Measurements from ENCODE around the gene PNP. TPM values are rescaled to one million over a fixed set of nuclear protein-coding genes. Genes with fewer than 3 reads are reported as not detected.

Gene PNP
- 100 to 1,000 TPM in 1 of 2 donors, 10 to 100 TPM in 1; 41.8 to 156 TPM for total RNA-seq
- 10 to 100 TPM; 22.9 to 29.9 TPM for polyA plus RNA-seq

DNA sequence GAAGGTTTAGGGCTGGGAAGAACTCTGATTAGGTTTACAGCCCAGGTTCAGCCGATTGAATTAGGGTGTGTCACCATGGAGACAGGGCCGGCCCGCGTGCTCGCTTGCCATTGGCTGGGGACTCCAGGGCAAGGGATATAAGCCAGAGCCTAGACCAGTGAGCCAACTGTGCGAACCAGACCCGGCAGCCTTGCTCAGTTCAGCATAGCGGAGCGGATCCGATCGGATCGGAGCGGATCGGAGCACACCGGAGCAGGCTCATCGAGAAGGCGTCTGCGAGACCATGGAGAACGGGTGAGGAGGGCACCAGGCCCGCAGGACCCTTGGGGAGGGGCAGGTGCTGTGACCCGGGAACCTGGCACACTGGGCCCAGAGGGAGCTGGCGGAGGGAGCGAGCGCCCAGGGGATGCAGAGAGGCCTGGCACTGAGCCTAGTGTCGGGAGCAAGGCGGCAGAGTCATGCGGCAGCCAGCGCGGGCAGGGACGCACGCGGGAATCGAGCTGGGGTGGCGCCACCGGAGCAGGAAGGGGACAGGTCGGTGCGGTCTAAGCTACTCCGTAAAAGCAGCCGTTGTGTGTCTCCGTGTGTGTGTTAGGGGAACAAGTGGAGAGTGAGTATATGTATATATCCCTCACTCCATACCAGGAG, at the start of gene PNP:
PNP (plus strand) TSS at position 165 of the 648 bp plus-strand sequence; CDS start at position 284, 119 bp downstream.
- H3K4me1 ChIP-seq (ENCODE audit: control insufficient read depth in 4 of 4, insufficient read depth in 4 of 4, low read length in 3 of 4): peaks cover 6 to 39% (median 33%) of the 10 kb centered on the region in 4 donors
- WGBS: under 1% methylated on average over 40 of the region's 40 CpGs

GRCh38 chr14:20419419-20419818, 49.8 kb upstream of the PNP start:
- Histone ChIP-seq H3K9ac (ENCODE audit: low read depth in 1 of 2, low read length in 2 of 2) (no peak overlapping the region), H3K36me3 (ENCODE audit: control insufficient read depth in 4 of 4, insufficient read depth in 3 of 4, low read depth in 1 of 4, low read length in 3 of 4) (no peaks in the 10 kb centered on the region), H3K9me3 (ENCODE audit: control insufficient read depth in 4 of 4, low read length in 3 of 4) (no peaks in the 10 kb centered on the region), H3K27ac (ENCODE audit: low read depth in 1 of 2, low read length in 2 of 2) (no peak overlapping the region), H3K4me3 (ENCODE audit: low read depth in 1 of 3, low read length in 3 of 3) (no peak overlapping the region), H3K4me1 (ENCODE audit: control insufficient read depth in 4 of 4, insufficient read depth in 4 of 4, low read length in 3 of 4) (no peaks in the 10 kb centered on the region), H3K27me3 (ENCODE audit: control insufficient read depth in 4 of 4, insufficient read depth in 4 of 4, low read length in 3 of 4) (no peaks in the 10 kb centered on the region)
- DNase-seq (ENCODE audit: low spot score): no peak
- WGBS: 68% methylated on average over 1 of the region's 1 CpG
- TF ChIP-seq NR2F2 (IDR thresholded peaks at IDR 0.05) (no peak), HNF4G (IDR thresholded peaks at IDR 0.05) (no peak), YY1 (IDR thresholded peaks at IDR 0.05) (no peak), JUND (IDR thresholded peaks at IDR 0.05) (no peak), HNF4A (conservative IDR thresholded peaks at IDR 0.05) (no peak), RAD21 (IDR thresholded peaks at IDR 0.05) (no peak), SP1 (IDR thresholded peaks at IDR 0.05) (no peak), FOXA2 (IDR thresholded peaks at IDR 0.05) (no peak), RXRA (IDR thresholded peaks at IDR 0.05) (no peak), MAX (IDR thresholded peaks at IDR 0.05) (no peak), EGR1 (IDR thresholded peaks at IDR 0.05; ENCODE audit: low read depth in 2 of 2) (no peak), ATF3 (IDR thresholded peaks at IDR 0.05) (no peak)
- TF ChIP-seq, protein P1, sequence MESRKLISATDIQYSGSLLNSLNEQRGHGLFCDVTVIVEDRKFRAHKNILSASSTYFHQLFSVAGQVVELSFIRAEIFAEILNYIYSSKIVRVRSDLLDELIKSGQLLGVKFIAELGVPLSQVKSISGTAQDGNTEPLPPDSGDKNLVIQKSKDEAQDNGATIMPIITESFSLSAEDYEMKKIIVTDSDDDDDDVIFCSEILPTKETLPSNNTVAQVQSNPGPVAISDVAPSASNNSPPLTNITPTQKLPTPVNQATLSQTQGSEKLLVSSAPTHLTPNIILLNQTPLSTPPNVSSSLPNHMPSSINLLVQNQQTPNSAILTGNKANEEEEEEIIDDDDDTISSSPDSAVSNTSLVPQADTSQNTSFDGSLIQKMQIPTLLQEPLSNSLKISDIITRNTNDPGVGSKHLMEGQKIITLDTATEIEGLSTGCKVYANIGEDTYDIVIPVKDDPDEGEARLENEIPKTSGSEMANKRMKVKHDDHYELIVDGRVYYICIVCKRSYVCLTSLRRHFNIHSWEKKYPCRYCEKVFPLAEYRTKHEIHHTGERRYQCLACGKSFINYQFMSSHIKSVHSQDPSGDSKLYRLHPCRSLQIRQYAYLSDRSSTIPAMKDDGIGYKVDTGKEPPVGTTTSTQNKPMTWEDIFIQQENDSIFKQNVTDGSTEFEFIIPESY (IDR thresholded peaks at IDR 0.05): no peak
- TF ChIP-seq, protein P2, sequence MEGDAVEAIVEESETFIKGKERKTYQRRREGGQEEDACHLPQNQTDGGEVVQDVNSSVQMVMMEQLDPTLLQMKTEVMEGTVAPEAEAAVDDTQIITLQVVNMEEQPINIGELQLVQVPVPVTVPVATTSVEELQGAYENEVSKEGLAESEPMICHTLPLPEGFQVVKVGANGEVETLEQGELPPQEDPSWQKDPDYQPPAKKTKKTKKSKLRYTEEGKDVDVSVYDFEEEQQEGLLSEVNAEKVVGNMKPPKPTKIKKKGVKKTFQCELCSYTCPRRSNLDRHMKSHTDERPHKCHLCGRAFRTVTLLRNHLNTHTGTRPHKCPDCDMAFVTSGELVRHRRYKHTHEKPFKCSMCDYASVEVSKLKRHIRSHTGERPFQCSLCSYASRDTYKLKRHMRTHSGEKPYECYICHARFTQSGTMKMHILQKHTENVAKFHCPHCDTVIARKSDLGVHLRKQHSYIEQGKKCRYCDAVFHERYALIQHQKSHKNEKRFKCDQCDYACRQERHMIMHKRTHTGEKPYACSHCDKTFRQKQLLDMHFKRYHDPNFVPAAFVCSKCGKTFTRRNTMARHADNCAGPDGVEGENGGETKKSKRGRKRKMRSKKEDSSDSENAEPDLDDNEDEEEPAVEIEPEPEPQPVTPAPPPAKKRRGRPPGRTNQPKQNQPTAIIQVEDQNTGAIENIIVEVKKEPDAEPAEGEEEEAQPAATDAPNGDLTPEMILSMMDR (IDR thresholded peaks at IDR 0.05; ENCODE audit: low read depth, low read length, missing input control): no peak
- TF ChIP-seq, protein P3, sequence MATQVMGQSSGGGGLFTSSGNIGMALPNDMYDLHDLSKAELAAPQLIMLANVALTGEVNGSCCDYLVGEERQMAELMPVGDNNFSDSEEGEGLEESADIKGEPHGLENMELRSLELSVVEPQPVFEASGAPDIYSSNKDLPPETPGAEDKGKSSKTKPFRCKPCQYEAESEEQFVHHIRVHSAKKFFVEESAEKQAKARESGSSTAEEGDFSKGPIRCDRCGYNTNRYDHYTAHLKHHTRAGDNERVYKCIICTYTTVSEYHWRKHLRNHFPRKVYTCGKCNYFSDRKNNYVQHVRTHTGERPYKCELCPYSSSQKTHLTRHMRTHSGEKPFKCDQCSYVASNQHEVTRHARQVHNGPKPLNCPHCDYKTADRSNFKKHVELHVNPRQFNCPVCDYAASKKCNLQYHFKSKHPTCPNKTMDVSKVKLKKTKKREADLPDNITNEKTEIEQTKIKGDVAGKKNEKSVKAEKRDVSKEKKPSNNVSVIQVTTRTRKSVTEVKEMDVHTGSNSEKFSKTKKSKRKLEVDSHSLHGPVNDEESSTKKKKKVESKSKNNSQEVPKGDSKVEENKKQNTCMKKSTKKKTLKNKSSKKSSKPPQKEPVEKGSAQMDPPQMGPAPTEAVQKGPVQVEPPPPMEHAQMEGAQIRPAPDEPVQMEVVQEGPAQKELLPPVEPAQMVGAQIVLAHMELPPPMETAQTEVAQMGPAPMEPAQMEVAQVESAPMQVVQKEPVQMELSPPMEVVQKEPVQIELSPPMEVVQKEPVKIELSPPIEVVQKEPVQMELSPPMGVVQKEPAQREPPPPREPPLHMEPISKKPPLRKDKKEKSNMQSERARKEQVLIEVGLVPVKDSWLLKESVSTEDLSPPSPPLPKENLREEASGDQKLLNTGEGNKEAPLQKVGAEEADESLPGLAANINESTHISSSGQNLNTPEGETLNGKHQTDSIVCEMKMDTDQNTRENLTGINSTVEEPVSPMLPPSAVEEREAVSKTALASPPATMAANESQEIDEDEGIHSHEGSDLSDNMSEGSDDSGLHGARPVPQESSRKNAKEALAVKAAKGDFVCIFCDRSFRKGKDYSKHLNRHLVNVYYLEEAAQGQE (IDR thresholded peaks at IDR 0.05): no peak

More for the DNA sequence above, at the start of gene PNP:
- Histone ChIP-seq H3K36me3 (ENCODE audit: control insufficient read depth in 4 of 4, insufficient read depth in 3 of 4, low read depth in 1 of 4, low read length in 3 of 4) (peaks cover 0 to 6% (median 5%) of the 10 kb centered on the region in 4 donors), H3K27me3 (ENCODE audit: control insufficient read depth in 4 of 4, insufficient read depth in 4 of 4, low read length in 3 of 4) (no peaks in the 10 kb centered on the region), H3K27ac (ENCODE audit: low read depth in 1 of 2, low read length in 2 of 2) (peak within 1 kb of the TSS; percentile 71 to 80), H3K4me3 (ENCODE audit: low read depth in 1 of 3, low read length in 3 of 3) (peak within 1 kb of the TSS; percentile 63 to 91 (median 63)), H3K9ac (ENCODE audit: low read depth in 1 of 2, low read length in 2 of 2) (peak within 1 kb of the TSS; percentile 42 to 51), H3K9me3 (ENCODE audit: control insufficient read depth in 4 of 4, low read length in 3 of 4) (no peaks in the 10 kb centered on the region)
- DNase-seq (ENCODE audit: low spot score): peak; percentile 95
- TF ChIP-seq MAX (IDR thresholded peaks at IDR 0.05): peak; percentile 47
- TF ChIP-seq EGR1 (IDR thresholded peaks at IDR 0.05; ENCODE audit: low read depth in 2 of 2): peak; percentile 23 to 40
- TF ChIP-seq, protein P3 (IDR thresholded peaks at IDR 0.05): peak; percentile 89
- no peak for TF ChIP-seq FOXA1 (IDR thresholded peaks at IDR 0.05)
- TF ChIP-seq RXRA (IDR thresholded peaks at IDR 0.05): peak; percentile 13 to 19
- TF ChIP-seq RAD21 (IDR thresholded peaks at IDR 0.05): peak in 1 of 2 donors; percentile 44
- TF ChIP-seq YY1 (IDR thresholded peaks at IDR 0.05): peak; percentile 69
- TF ChIP-seq NR2F2 (IDR thresholded peaks at IDR 0.05): no peak
- peak; percentile 96 for TF ChIP-seq TAF1 (conservative IDR thresholded peaks at IDR 0.05)
- peak; percentile 62 for TF ChIP-seq SP1 (IDR thresholded peaks at IDR 0.05)

All from liver (tissue), 9 donors.